AG08396 (cell line): ENCODE results near the gene RBM28.

Experiments used
- DNase-seq: peaks from one replicate; pipeline ENCODE4 v3.0.0; 2012; ENCODE audit warnings: low spot score, mixed read lengths

Gene RBM28

GRCh38 chr7:128343554-128344430 lies at the start of gene RBM28:
RBM28 (minus strand) TSS chr7:128343908; CDS start chr7:128343793, 115 bp downstream.
- DNase-seq = peak; percentile 94

GRCh38 chr7:128392446-128393327 lies 49.0 kb upstream of the RBM28 start:
- no peak for DNase-seq

- DNase-seq = no peak
These were observed 48.1 kb upstream of the RBM28 start for GRCh38 chr7:128391805-128392204.

- no peak for DNase-seq
These were observed 47.3 kb upstream of the RBM28 start for GRCh38 chr7:128390871-128391565.

- DNase-seq = no peak
These were observed 46.1 kb upstream of the RBM28 start for GRCh38 chr7:128389618-128390329.

- DNase-seq = no peak
These were observed 45.4 kb upstream of the RBM28 start for GRCh38 chr7:128389085-128389617.

- DNase-seq = no peak
These were observed 44.4 kb upstream of the RBM28 start for GRCh38 chr7:128388145-128388485.

- DNase-seq = peak; percentile 93
These were observed 43.8 kb upstream of the RBM28 start for GRCh38 chr7:128387216-128388144.

GRCh38 chr7:128385988-128386925 lies 42.5 kb upstream of the RBM28 start:
- DNase-seq = no peak

GRCh38 chr7:128384726-128385125 lies 41.0 kb upstream of the RBM28 start:
- no peak for DNase-seq

GRCh38 chr7:128383776-128384175 lies 40.1 kb upstream of the RBM28 start:
- DNase-seq = no peak

- DNase-seq = no peak
These were observed 37.6 kb upstream of the RBM28 start for GRCh38 chr7:128381161-128381821.

- no peak for DNase-seq
These were observed 36.9 kb upstream of the RBM28 start for GRCh38 chr7:128380483-128381106.

- no peak for DNase-seq
These were observed 36.3 kb upstream of the RBM28 start for GRCh38 chr7:128379900-128380479.

GRCh38 chr7:128378637-128379036 lies 34.9 kb upstream of the RBM28 start:
- no peak for DNase-seq

GRCh38 chr7:128376077-128376476 lies 32.4 kb upstream of the RBM28 start:
- no peak for DNase-seq

GRCh38 chr7:128374041-128374440 lies 30.3 kb upstream of the RBM28 start:
- DNase-seq = no peak

- DNase-seq = no peak
These were observed 29.9 kb upstream of the RBM28 start for GRCh38 chr7:128373606-128374005.
